ENCODE results near the gene FETUB.

The FETUB gene

DNA sequence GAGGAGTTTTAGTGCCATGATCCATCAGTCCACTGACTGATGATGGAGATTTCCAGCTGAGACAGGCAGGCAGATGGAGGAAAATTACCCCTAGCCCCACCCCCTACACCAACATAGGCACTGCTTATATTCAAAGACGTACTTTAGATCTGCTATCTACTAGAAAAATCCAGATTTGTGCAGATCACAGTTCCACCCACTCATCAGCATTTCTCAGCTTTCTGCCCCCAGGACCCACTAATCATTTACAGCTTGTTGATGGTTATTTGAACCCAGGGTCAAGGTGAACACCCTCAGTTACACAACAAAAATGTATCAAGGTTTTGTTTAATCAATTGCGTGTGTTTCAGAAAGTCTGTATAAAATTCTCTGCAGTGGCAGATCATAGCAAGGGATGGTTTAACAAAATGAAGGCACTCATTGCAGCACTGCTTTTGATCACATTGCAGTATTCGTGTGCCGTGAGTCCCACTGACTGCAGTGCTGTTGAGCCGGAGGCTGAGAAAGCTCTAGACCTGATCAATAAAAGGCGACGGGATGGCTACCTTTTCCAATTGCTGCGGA is 25.5 kb downstream of the FETUB start, which contains the start of gene HRG:
TSS of gene HRG (plus strand) at position 390 of the 564 bp plus-strand sequence. CDS start at position 408, 18 bp downstream.
- no peak within 1 kb of the TSS for H3K27ac ChIP-seq
- TF ChIP-seq CTCF (conservative IDR thresholded peaks at IDR 0.05) (no peak), ZFX (IDR thresholded peaks at IDR 0.05) (no peak)

GRCh38 chr3:186668426-186668825 is 28.2 kb downstream of the FETUB start:
- H3K27ac ChIP-seq = no peak overlapping the region
- TF ChIP-seq ZFX (IDR thresholded peaks at IDR 0.05) (no peak), CTCF (conservative IDR thresholded peaks at IDR 0.05) (no peak)

DNA sequence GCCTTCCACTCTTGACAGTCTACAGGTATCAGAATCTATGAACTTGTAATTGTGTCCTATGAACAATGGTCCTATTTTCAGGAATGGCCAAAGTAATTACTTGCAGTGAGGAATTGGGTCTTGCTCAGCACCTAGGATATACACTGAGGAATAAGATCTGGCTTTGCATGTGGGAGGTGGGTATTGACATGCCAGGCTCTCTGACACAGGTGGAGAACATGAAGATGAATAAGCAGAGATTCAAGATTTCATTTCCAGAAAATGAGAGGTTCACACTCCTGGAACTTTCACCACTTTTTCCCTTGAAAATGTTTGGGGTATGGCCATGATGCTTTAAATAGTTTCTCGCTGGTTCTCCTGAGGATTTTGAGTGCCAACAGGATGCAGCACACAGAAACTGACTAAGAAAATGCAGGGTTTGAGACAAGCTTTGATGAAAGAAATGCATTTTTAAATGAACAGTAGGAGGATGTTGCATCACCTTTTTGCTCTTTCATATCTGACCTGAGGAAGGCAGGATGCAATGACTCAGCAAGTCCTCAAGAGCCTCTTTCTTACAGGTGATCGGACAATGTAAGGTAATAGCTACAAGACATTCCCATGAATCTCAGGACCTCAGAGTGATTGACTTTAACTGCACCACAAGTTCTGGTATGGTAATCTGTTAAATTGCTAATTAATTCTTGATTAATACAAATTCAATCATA is 29.3 kb downstream of the FETUB start:
- H3K27ac ChIP-seq = no peak overlapping the region

GRCh38 chr3:186670155-186670554 is 30.0 kb downstream of the FETUB start:
- no peak overlapping the region for H3K27ac ChIP-seq
- TF ChIP-seq CTCF (conservative IDR thresholded peaks at IDR 0.05) = no peak
- TF ChIP-seq ZFX (IDR thresholded peaks at IDR 0.05) = no peak

More for the DNA sequence above, 29.3 kb downstream of the FETUB start:
- TF ChIP-seq ZFX (IDR thresholded peaks at IDR 0.05) = no peak
- TF ChIP-seq CTCF (conservative IDR thresholded peaks at IDR 0.05) = no peak

DNA sequence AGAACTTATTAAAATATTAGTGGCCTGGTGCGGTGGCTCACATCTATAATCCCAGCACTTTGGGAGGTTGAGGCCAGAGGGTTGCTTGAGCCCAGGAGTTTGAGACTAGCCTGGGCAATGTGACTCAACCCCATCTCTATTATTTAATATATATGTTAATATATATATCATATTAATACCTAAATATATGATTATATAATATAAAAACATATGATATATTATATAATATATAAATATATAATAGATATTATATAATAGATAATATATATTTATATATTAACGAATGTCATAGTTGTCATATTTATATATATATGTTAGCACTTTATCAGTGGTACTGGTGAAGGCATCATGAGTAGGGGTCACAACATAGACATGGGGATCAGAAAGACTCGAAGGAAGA is 30.9 kb downstream of the FETUB start:
- no peak overlapping the region for H3K27ac ChIP-seq
- TF ChIP-seq CTCF (conservative IDR thresholded peaks at IDR 0.05) (no peak), ZFX (IDR thresholded peaks at IDR 0.05) (no peak)

GRCh38 chr3:186678604-186679003 is 38.4 kb downstream of the FETUB start:
- no peak overlapping the region for H3K27ac ChIP-seq
- TF ChIP-seq ZFX (IDR thresholded peaks at IDR 0.05) (no peak), CTCF (conservative IDR thresholded peaks at IDR 0.05) (no peak)

GRCh38 chr3:186679151-186679550 is 39.0 kb downstream of the FETUB start:
- TF ChIP-seq ZFX (IDR thresholded peaks at IDR 0.05) (no peak), CTCF (conservative IDR thresholded peaks at IDR 0.05) (no peak)
- no peak overlapping the region for H3K27ac ChIP-seq

Measured in C4-2B (cell line).